ENCODE measurements around the gene CDCA4.

Gene CDCA4

GRCh38 chr14:104989951-104990303, 31.0 kb downstream of the CDCA4 start:
- Histone ChIP-seq H3K4me1 (ENCODE audit: control insufficient read depth, insufficient read depth, low read length) (no peaks in the 10 kb centered on the region), H3K27me3 (ENCODE audit: control insufficient read depth, insufficient read depth, low read length, poor library complexity, severe bottlenecking) (no peaks in the 10 kb centered on the region), H3K27ac (ENCODE audit: insufficient read depth, low read depth, low read length, poor library complexity, severe bottlenecking) (no peak overlapping the region), H3K9me3 (ENCODE audit: control insufficient read depth, low read length) (no peaks in the 10 kb centered on the region), H3K4me3 (ENCODE audit: insufficient read depth, low read depth, low read length) (no peak overlapping the region), H3K36me3 (ENCODE audit: control insufficient read depth, insufficient read depth, low read length) (peaks cover 11% of the 10 kb centered on the region)
- WGBS, 2 experiments: 88 to 92% methylated on average over 7 of the region's 7 CpGs

- H3K9me3 ChIP-seq (ENCODE audit: control insufficient read depth, low read length): no peaks in the 10 kb centered on the region
- H3K27me3 ChIP-seq (ENCODE audit: control insufficient read depth, insufficient read depth, low read length, poor library complexity, severe bottlenecking): no peaks in the 10 kb centered on the region
- no peak overlapping the region for H3K27ac ChIP-seq (ENCODE audit: insufficient read depth, low read depth, low read length, poor library complexity, severe bottlenecking)
- H3K4me3 ChIP-seq (ENCODE audit: insufficient read depth, low read depth, low read length): no peak overlapping the region
- 91 to 92% methylated on average over 16 of the region's 16 CpGs for WGBS, 2 experiments
- peaks cover 11% of the 10 kb centered on the region for H3K36me3 ChIP-seq (ENCODE audit: control insufficient read depth, insufficient read depth, low read length)
- no peaks in the 10 kb centered on the region for H3K4me1 ChIP-seq (ENCODE audit: control insufficient read depth, insufficient read depth, low read length)
Measured at GRCh38 chr14:104989236-104989950, 31.5 kb downstream of the CDCA4 start.

GRCh38 chr14:104986487-104987164, 34.3 kb downstream of the CDCA4 start:
- no peaks in the 10 kb centered on the region for H3K4me1 ChIP-seq (ENCODE audit: control insufficient read depth, insufficient read depth, low read length)
- H3K27ac ChIP-seq (ENCODE audit: insufficient read depth, low read depth, low read length, poor library complexity, severe bottlenecking): no peak overlapping the region
- peak overlapping the region; percentile 83 for H3K4me3 ChIP-seq (ENCODE audit: insufficient read depth, low read depth, low read length)
- peaks cover 3% of the 10 kb centered on the region for H3K36me3 ChIP-seq (ENCODE audit: control insufficient read depth, insufficient read depth, low read length)
- peaks cover 3% of the 10 kb centered on the region for H3K27me3 ChIP-seq (ENCODE audit: control insufficient read depth, insufficient read depth, low read length, poor library complexity, severe bottlenecking)
- WGBS, 2 experiments: 77 to 79% methylated on average over 19 of the region's 19 CpGs
- no peaks in the 10 kb centered on the region for H3K9me3 ChIP-seq (ENCODE audit: control insufficient read depth, low read length)

DNA sequence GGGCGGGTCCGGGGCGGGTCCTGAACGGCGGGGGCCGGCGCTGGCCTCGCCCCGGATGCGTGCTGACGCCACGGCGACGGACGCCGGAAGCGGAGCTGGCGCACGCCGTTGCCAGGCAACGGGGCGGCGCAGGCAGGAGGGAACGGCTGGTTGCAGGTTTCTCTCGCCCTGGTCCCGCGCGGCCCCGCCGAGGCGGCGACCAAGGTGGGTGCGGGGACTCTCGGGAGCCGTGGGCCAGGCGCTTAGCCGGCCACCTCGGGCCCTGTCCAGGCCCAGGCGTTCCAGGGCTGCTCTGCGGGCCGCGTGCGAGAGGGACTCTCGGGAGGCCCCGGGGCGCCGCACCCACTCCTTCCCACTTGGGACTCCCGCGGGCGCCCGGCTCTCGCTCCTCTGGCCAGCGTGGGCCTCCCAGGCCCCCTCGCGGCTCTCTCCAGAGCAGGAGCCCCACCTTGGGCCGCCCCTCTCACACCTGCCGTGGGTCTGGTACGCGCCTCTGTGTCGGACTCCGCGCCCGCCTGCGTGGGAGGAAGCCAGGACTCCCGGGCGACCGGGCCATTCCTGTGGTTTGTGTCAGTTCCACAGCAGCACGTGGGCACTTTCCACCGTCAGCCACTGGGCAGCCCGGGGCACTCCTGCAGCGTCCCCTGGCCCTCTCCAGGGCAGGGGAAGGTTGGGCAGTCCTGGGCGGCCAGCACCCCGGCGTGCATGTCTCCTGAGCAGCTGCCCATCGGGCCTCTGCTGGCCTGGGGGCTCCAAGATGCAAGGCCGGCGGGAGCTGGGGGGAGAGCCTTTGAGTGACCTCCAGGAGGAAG, 35.0 kb downstream of the CDCA4 start, which contains the start of gene CLBA1:
CLBA1 (plus strand) TSS at position 114 of the 812 bp plus-strand sequence; CDS start at position 758, 644 bp downstream.
- no peaks in the 10 kb centered on the region for H3K9me3 ChIP-seq (ENCODE audit: control insufficient read depth, low read length)
- 5% methylated on average over 77 of the region's 77 CpGs for WGBS, 2 experiments
- H3K4me1 ChIP-seq (ENCODE audit: control insufficient read depth, insufficient read depth, low read length): no peaks in the 10 kb centered on the region
- peak within 1 kb of the TSS; percentile 83 for H3K4me3 ChIP-seq (ENCODE audit: insufficient read depth, low read depth, low read length)
- H3K27ac ChIP-seq (ENCODE audit: insufficient read depth, low read depth, low read length, poor library complexity, severe bottlenecking): no peak within 1 kb of the TSS
- H3K27me3 ChIP-seq (ENCODE audit: control insufficient read depth, insufficient read depth, low read length, poor library complexity, severe bottlenecking): peaks cover 7% of the 10 kb centered on the region
- H3K36me3 ChIP-seq (ENCODE audit: control insufficient read depth, insufficient read depth, low read length): no peaks in the 10 kb centered on the region

DNA sequence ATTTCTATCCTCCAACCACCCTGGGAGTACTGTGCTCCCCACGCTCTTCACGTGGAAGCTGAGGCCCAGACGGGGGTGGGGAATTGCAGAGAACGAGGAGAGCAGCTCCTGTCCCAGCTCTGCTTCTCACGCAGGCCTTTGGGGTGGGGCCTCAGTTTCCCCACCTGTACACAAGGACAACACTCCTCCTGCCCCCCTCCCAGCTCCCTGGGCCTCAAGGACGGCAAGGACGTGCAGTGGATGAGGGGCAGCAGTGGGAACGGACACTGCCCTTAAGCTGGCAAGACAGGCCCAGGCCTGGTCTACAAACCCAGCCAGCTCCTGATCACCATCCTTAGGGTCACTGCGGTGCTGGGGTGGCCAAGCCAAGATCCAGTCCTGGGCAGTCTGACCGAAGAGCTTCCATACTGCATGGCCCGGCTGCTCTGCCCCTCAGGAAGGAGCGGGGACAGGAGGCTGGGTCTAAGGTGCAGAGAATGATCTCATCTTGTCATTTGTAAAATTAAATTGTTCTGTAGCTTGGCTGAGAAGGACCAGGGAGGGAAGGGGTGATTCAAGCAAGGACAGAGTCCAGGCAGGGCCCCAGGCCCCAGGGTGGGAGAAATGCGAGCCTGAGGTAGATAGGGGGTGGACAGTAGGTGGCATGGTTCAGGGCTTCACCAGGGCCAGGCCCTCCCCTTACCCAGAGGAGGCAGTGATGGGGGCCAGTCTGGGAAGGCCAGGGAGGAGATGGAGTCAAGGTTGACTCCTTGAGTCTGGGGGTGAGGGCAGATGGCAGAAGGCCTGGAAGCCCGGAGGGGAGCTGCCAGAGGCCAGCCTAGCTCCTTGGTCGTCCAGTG, 36.6 kb downstream of the CDCA4 start:
- no peak overlapping the region for H3K27ac ChIP-seq (ENCODE audit: insufficient read depth, low read depth, low read length, poor library complexity, severe bottlenecking)
- H3K4me1 ChIP-seq (ENCODE audit: control insufficient read depth, insufficient read depth, low read length): no peaks in the 10 kb centered on the region
- 90 to 92% methylated on average over 15 of the region's 15 CpGs for WGBS, 2 experiments
- H3K36me3 ChIP-seq (ENCODE audit: control insufficient read depth, insufficient read depth, low read length): no peaks in the 10 kb centered on the region
- peaks cover 23% of the 10 kb centered on the region for H3K27me3 ChIP-seq (ENCODE audit: control insufficient read depth, insufficient read depth, low read length, poor library complexity, severe bottlenecking)
- no peak overlapping the region for H3K4me3 ChIP-seq (ENCODE audit: insufficient read depth, low read depth, low read length)
- no peaks in the 10 kb centered on the region for H3K9me3 ChIP-seq (ENCODE audit: control insufficient read depth, low read length)

DNA sequence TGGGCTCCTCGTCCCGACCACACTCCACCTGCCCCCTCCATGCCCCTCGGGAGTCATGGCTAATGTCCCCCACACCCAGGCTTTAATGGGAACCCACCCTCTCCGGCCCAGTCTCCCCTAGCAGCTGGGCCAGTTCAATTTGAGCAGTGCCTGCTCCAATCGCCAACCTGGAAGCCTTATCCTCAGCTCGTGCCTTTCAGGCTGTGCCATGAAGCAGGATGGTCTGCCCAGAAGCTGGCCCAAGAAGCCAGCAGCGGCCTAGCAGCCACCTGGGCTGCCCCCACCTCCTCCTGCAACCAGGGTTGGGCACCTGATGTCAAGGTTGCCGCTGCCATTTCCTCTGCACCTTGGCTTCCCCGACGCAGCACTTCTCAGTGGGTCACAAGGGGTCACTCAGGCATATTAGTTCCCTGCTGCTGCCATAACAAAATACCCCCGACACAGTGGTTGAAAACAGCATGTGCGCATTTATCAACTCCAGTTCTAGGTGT, 37.6 kb downstream of the CDCA4 start:
- Histone ChIP-seq H3K27ac (ENCODE audit: insufficient read depth, low read depth, low read length, poor library complexity, severe bottlenecking) (no peak overlapping the region), H3K4me1 (ENCODE audit: control insufficient read depth, insufficient read depth, low read length) (no peaks in the 10 kb centered on the region), H3K27me3 (ENCODE audit: control insufficient read depth, insufficient read depth, low read length, poor library complexity, severe bottlenecking) (peaks cover 32% of the 10 kb centered on the region), H3K36me3 (ENCODE audit: control insufficient read depth, insufficient read depth, low read length) (no peaks in the 10 kb centered on the region), H3K9me3 (ENCODE audit: control insufficient read depth, low read length) (no peaks in the 10 kb centered on the region), H3K4me3 (ENCODE audit: insufficient read depth, low read depth, low read length) (no peak overlapping the region)
- WGBS, 2 experiments: 86 to 87% methylated on average over 12 of the region's 12 CpGs

- H3K9me3 ChIP-seq (ENCODE audit: control insufficient read depth, low read length): no peaks in the 10 kb centered on the region
- H3K4me3 ChIP-seq (ENCODE audit: insufficient read depth, low read depth, low read length): no peak overlapping the region
- peaks cover 2% of the 10 kb centered on the region for H3K4me1 ChIP-seq (ENCODE audit: control insufficient read depth, insufficient read depth, low read length)
- no peak overlapping the region for H3K27ac ChIP-seq (ENCODE audit: insufficient read depth, low read depth, low read length, poor library complexity, severe bottlenecking)
- 83 to 86% methylated on average over 10 of the region's 10 CpGs for WGBS, 2 experiments
- H3K27me3 ChIP-seq (ENCODE audit: control insufficient read depth, insufficient read depth, low read length, poor library complexity, severe bottlenecking): peaks cover 37% of the 10 kb centered on the region
- H3K36me3 ChIP-seq (ENCODE audit: control insufficient read depth, insufficient read depth, low read length): no peaks in the 10 kb centered on the region
Measured at GRCh38 chr14:104982548-104983230, 38.2 kb downstream of the CDCA4 start.

GRCh38 chr14:104981699-104982541, 39.0 kb downstream of the CDCA4 start:
- Histone ChIP-seq H3K27me3 (ENCODE audit: control insufficient read depth, insufficient read depth, low read length, poor library complexity, severe bottlenecking) (peaks cover 44% of the 10 kb centered on the region), H3K4me1 (ENCODE audit: control insufficient read depth, insufficient read depth, low read length) (peaks cover 9% of the 10 kb centered on the region), H3K36me3 (ENCODE audit: control insufficient read depth, insufficient read depth, low read length) (no peaks in the 10 kb centered on the region), H3K4me3 (ENCODE audit: insufficient read depth, low read depth, low read length) (no peak overlapping the region), H3K9me3 (ENCODE audit: control insufficient read depth, low read length) (no peaks in the 10 kb centered on the region), H3K27ac (ENCODE audit: insufficient read depth, low read depth, low read length, poor library complexity, severe bottlenecking) (no peak overlapping the region)
- 87 to 88% methylated on average over 17 of the region's 17 CpGs for WGBS, 2 experiments
